AG04450 (cell line): ENCODE results near the gene INPP5A. TPM values are rescaled to one million over a fixed set of nuclear protein-coding genes. Genes with fewer than 3 reads are reported as not detected.

Experiments used
- CTCF ChIA-PET: fragments of 300-600, 350-600 bp; formaldehyde crosslinking; extraction: SDS; loops from one replicate; lab custom pipeline; 2022; ENCODE audit warnings: antibody characterized with exemption, inconsistent platforms; lab: Charles Lee
- POLR2A ChIA-PET: fragments of 350-600 bp; formaldehyde crosslinking; extraction: SDS; loops from one replicate; lab custom pipeline; 2021; ENCODE audit warnings: antibody characterized with exemption, inconsistent platforms; lab: Yijun Ruan, JAX
- DNase-seq: peaks from one replicate; pipeline ENCODE4 v3.0.0-alpha.2; 2011; ENCODE audit warnings: low read depth, low spot score
- H3K27ac ChIP-seq: one replicate; pipeline ENCODE4 v1.5.1; 2012; ENCODE audit warnings: low read depth, low read length, control low read depth
- H3K27me3 ChIP-seq: one replicate; pipeline ENCODE4 v1.6.0; 2012; ENCODE audit warnings: low read length; ENCODE audit not compliant: control insufficient read depth, insufficient read depth
- H3K4me3 ChIP-seq: 2 replicates; pipeline ENCODE4 v1.5.1; 2011; ENCODE audit warnings: mild to moderate bottlenecking, low read depth, low read length, control low read depth
- H3K9me3 ChIP-seq: 2 replicates; pipeline ENCODE4 v1.5.1; 2012; ENCODE audit warnings: low read length; ENCODE audit not compliant: control insufficient read depth, insufficient read depth
- CTCF ChIP-seq: IDR thresholded peaks from 2 replicates; pipeline ENCODE4 v1.5.1; 2011; ENCODE audit warnings: low read depth, low read length, control low read depth, inconsistent platforms
- polyA plus RNA-seq: library from polyadenylated mRNA; depleted of rRNA; stranded (reverse); fragments of >200 nt; gene quantifications from 2 replicates; pipeline ENCODE4 v1.2.3, GENCODE V29; 2011

INPP5A gene
- polyA plus RNA-seq, 1 experiment = 22.5 TPM

- Histone ChIP-seq H3K4me3 (no peak overlapping the region), H3K9me3 (peaks cover 13% of the 10 kb centered on the region), H3K27ac (no peak overlapping the region), H3K27me3 (no peaks in the 10 kb centered on the region)
- CTCF ChIA-PET = no interaction called here
- TF ChIP-seq CTCF = no peak
- POLR2A ChIA-PET = no interaction called here
- no peak for DNase-seq
Measured at GRCh38 chr10:132691711-132692153, 154.1 kb downstream of the INPP5A start.

- no peak overlapping the region for H3K27ac ChIP-seq
- H3K9me3 ChIP-seq = peaks cover 13% of the 10 kb centered on the region
- CTCF ChIA-PET = no interaction called here
- no peak for TF ChIP-seq CTCF
- no peak for DNase-seq
- H3K27me3 ChIP-seq = no peaks in the 10 kb centered on the region
- H3K4me3 ChIP-seq = no peak overlapping the region
- POLR2A ChIA-PET = no interaction called here
Measured at GRCh38 chr10:132692311-132692710, 154.7 kb downstream of the INPP5A start.

- H3K27me3 ChIP-seq = no peaks in the 10 kb centered on the region
- POLR2A ChIA-PET = no interaction called here
- H3K4me3 ChIP-seq = no peak overlapping the region
- H3K9me3 ChIP-seq = peaks cover 13% of the 10 kb centered on the region
- TF ChIP-seq CTCF = no peak
- CTCF ChIA-PET = interaction anchor here (1.0 kb wide), 1 partner anchor 39 kb away, joined by 5 read pairs; no protein-coding TSS in a partner anchor
- no peak overlapping the region for H3K27ac ChIP-seq
- DNase-seq = no peak
Measured at GRCh38 chr10:132693676-132694075, 156.1 kb downstream of the INPP5A start.

- ChIA-PET POLR2A (no interaction called here), CTCF (no interaction called here)
- H3K27me3 ChIP-seq = no peaks in the 10 kb centered on the region
- TF ChIP-seq CTCF = no peak
- H3K9me3 ChIP-seq = peaks cover 7% of the 10 kb centered on the region
- no peak overlapping the region for H3K4me3 ChIP-seq
- no peak for DNase-seq
- no peak overlapping the region for H3K27ac ChIP-seq
Measured at GRCh38 chr10:132696204-132696603, 158.6 kb downstream of the INPP5A start.

GRCh38 chr10:132696728-132697577 is 159.4 kb downstream of the INPP5A start:
- DNase-seq = no peak

More at GRCh38 chr10:132696728-132697577, 159.4 kb downstream of the INPP5A start:
- H3K4me3 ChIP-seq = no peak overlapping the region
- H3K27ac ChIP-seq = no peak overlapping the region
- no peaks in the 10 kb centered on the region for H3K27me3 ChIP-seq
- H3K9me3 ChIP-seq = peaks cover 4% of the 10 kb centered on the region; the same call in 1 of the 2 replicates
- POLR2A ChIA-PET = no interaction called here
- CTCF ChIA-PET = no interaction called here
- TF ChIP-seq CTCF = no peak
